GM19023 (cell line): ENCODE data around the gene KCNK10.
"Not testable (repeated sequence)": the region's sequence is repeated elsewhere in the genome, so short reads cannot be mapped to it uniquely, and the experiment has no call there.

Experiments used
- ATAC-seq: cut with Tn5 transposase; IDR thresholded peaks from one replicate; pipeline ENCODE4 v1.9.1; 2021; ENCODE audit warnings: mild to moderate bottlenecking, moderate library complexity; ENCODE audit not compliant: unreplicated experiment

KCNK10 gene

GRCh38 chr14:88271205-88271604 is 51.9 kb downstream of the KCNK10 start:
- no peak for ATAC-seq

DNA sequence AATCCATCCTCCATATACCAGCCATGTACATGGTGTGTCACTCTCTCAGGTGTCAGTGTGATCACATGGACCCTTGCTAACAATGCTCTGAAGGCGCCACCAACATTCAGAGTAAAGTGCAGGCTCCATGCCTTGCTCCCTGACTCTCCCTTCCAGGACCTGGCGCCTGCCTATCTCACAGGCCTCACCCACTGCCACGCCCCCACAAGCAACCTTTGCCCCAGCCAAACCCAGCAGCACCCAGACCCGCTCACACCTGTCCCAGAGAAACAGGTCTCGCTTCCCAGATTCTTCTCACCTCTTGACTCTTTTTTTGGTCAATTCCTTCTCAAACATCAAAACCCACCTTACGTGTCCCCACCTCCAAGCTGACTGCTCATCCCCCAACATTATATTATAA is 52.3 kb downstream of the KCNK10 start:
- ATAC-seq, result no peak

- no peak for ATAC-seq
Measured at GRCh38 chr14:88269806-88270420, 53.2 kb downstream of the KCNK10 start.

- ATAC-seq, result no peak
Measured at GRCh38 chr14:88266474-88266873, 56.6 kb downstream of the KCNK10 start.

DNA sequence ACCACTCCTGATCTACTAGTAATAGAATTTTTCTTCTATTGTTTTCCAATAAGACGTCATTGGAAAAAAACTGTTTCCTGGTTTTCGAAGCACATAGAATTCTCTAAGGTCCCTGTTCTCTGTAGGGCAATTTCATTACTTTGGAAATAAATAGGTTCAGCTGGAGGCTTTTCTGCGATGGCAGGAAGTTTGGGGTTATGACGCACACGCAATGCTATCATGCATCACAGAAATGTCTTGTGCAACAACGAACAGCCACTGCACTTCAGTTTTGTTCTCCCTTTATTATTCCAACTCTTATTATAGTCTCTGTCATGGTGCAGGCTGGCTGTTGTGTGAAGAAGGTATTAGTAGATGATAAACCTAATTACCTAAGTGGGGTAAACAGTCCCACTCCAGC is 59.0 kb downstream of the KCNK10 start:
- ATAC-seq, result no peak

GRCh38 chr14:88261302-88261701 is 61.8 kb downstream of the KCNK10 start:
- ATAC-seq, result not testable (repeated sequence)

DNA sequence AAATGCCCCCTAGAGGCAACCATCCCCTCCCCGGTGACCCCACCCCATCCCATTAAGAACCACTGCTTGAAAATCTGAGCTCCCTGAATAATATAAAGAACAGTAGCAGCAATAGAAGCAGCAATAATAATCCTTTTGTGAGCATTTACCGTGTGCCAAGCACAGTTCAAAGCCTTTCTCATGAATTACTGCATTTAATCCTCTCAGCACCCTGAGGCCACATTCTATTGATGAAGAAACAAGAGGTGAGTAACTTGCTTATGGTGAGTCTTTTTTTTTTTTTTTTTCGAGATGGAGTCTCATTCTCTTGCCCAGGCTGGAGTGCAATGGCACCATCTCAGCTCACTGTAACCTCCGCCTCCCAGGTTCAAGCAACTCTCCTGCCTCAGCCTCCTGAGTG is 65.0 kb downstream of the KCNK10 start:
- no peak for ATAC-seq

GRCh38 chr14:88256997-88257950 is 65.8 kb downstream of the KCNK10 start:
- no peak for ATAC-seq

- no peak for ATAC-seq
Measured at GRCh38 chr14:88255798-88256197, 67.3 kb downstream of the KCNK10 start.

- ATAC-seq, result no peak
Measured at GRCh38 chr14:88255196-88255595, 67.9 kb downstream of the KCNK10 start.

GRCh38 chr14:88252498-88252897 is 70.6 kb downstream of the KCNK10 start:
- no peak for ATAC-seq

- no peak for ATAC-seq
Measured at GRCh38 chr14:88251650-88252049, 71.4 kb downstream of the KCNK10 start.

- no peak for ATAC-seq
Measured at GRCh38 chr14:88249266-88249665, 73.8 kb downstream of the KCNK10 start.

GRCh38 chr14:88248606-88249005 is 74.5 kb downstream of the KCNK10 start:
- no peak for ATAC-seq

DNA sequence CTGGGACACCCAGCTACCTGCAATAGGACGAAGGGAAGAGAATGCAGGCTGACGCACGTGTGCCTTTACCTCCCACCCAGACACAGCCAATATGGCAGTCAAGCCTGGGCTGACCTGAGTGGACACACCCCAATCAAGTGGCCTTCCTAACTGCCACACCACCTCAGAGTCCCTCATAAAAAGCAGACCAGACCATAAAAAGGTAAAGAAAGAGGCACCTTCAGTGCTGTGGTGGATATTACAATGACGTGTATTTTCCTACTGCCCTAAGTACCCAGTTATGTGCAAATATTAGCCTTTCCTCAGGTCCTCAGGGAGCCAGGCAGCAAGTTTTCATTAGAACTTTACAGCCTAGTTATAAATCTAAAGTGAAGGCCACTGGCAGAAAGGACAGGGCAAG is 75.8 kb downstream of the KCNK10 start:
- no peak for ATAC-seq

GRCh38 chr14:88245321-88245720 is 77.7 kb downstream of the KCNK10 start:
- ATAC-seq, result no peak

DNA sequence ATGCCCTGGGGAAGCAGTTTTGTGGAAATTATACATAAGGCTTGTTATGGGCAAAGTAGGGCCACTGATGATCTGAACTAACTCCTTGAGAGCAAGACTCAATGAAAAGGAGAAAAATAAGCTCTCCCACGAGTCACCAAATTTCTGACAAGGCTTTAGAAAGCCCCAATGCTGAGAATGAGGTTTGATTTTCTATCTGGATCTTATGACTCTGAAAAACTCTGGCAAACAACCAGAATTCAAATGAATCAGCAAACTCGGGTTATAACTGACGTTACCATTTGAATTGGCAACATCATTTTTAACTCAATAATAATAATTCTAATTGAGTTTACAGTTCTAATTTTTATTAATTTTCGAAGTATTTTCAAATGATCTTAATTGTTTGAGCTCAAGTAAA is 79.1 kb downstream of the KCNK10 start:
- no peak for ATAC-seq

DNA sequence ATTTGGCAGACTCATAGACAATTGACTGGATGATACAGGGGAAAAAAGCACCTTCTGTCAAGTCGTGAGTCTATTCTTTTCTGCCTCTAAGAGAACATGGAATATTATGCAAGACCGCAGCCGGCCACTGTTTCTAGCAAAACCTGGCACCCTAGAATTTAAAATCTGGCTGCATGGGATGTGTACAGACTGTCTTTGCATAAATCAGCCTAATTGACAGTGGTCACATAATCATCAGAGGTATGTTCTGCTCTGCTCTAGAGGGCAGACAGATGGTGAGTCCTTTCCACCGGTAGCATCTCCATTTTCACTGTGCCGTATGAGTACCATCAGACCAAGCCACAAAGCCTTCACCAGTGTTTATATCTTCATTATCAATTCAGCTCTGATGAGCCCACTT is 80.6 kb downstream of the KCNK10 start:
- no peak for ATAC-seq

DNA sequence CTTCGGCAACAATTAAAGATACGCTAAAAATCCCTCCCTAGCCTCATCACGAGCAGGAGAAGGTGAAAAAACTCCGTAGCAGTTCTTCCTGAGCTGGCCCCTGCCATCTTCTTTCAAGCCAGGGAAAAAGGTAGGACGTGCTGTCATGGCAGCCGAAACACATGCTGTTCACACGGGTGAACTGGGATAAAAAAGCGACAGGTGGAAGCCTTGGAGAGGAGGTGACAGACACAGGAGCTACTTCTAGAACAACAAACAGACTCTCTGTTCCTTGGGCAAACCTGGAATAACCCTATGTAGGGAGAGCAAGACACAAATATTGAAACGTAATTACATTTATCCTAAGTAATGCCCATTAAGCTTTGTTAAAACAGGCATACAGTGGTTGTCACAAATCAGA is 81.3 kb downstream of the KCNK10 start:
- ATAC-seq, result no peak

- no peak for ATAC-seq
Measured at GRCh38 chr14:88234442-88234841, 88.6 kb downstream of the KCNK10 start.

- ATAC-seq, result no peak
Measured at GRCh38 chr14:88233915-88234314, 89.2 kb downstream of the KCNK10 start.

DNA sequence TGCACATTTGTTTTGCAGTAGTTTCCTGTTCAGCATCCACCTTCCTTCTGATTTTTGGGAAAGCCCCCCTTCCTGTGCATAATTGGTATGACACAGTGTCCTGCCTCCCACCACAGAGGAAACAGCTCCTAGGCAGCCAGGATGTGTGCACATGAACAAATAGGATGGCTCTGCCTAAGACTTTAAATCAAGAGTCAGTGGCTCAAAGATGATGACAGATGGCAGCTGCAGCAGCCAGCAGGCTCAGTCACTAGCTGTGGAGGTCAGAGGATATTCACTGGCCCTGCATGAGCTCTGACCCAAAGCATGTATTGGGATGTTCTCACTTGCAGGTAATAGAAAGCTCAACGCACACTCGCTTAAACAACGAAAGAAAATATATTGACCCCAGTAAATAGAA is 90.3 kb downstream of the KCNK10 start:
- ATAC-seq, result no peak
